Aorta (tissue), 5 donors: ENCODE results near the gene KLC4. TPM values are rescaled to one million over a fixed set of nuclear protein-coding genes. Genes with fewer than 3 reads are reported as not detected.
"Not testable (repeated sequence)": the region's sequence is repeated elsewhere in the genome, so short reads cannot be mapped to it uniquely, and the experiment has no call there.

Experiments
- ATAC-seq: fragments of 200-7000 bp; cut with Tn5 transposase; one replicate; pipeline ENCODE4 v1.9.1; 2022; ENCODE audit warnings: moderate library complexity; ENCODE audit not compliant: low FRiP score
- DNase-seq, 2 donors: peaks; one replicate each; pipeline ENCODE4 v3.0.0-alpha.2; 2020
- H3K27ac ChIP-seq, 2 donors: one replicate each; pipeline ENCODE4 v1.5.1; 2013; ENCODE audit warnings: low read length in 2 of 2, mild to moderate bottlenecking in 2 of 2, moderate library complexity in 2 of 2, control low read depth in 1 of 2, inconsistent platforms in 1 of 2, low read depth in 1 of 2
- H3K27me3 ChIP-seq, 2 donors: one replicate each; pipeline ENCODE4 v1.6.1; 2013; ENCODE audit warnings: control low read depth in 1 of 2, low read length in 1 of 2, mild to moderate bottlenecking in 1 of 2, moderate library complexity in 1 of 2; ENCODE audit not compliant: insufficient read depth in 2 of 2, control insufficient read depth in 1 of 2
- H3K36me3 ChIP-seq, 2 donors: one replicate each; pipeline ENCODE4 v1.6.1; 2013; ENCODE audit warnings: control low read depth in 1 of 2, low read length in 1 of 2, mild to moderate bottlenecking in 1 of 2; ENCODE audit not compliant: insufficient read depth in 2 of 2, control insufficient read depth in 1 of 2
- H3K4me1 ChIP-seq, 2 donors: one replicate each; pipeline ENCODE4 v1.6.1; 2013; ENCODE audit warnings: low read length in 2 of 2, control low read depth in 1 of 2, mild to moderate bottlenecking in 1 of 2, moderate library complexity in 1 of 2; ENCODE audit not compliant: insufficient read depth in 2 of 2, control insufficient read depth in 1 of 2
- H3K4me3 ChIP-seq, 2 donors: one replicate each; pipeline ENCODE4 v1.5.1; 2013; ENCODE audit warnings: low read length in 2 of 2, control low read depth in 1 of 2, mild to moderate bottlenecking in 1 of 2
- H3K9me3 ChIP-seq: one replicate; pipeline ENCODE4 v1.6.1; 2013; ENCODE audit warnings: mild to moderate bottlenecking, low read length; ENCODE audit not compliant: control insufficient read depth
- WGBS, 2 donors: extraction: QIAGEN DNeasy Blood & Tissue Kit; methylation state at CpG; one replicate each; pipeline ENCODE4 v1.1.7; 2013; 5-methylcytosine and 5-hydroxymethylcytosine counted together
- intact Hi-C, 2 donors: fragments of 100-400 bp; cut with DNase I; formaldehyde crosslinking; loops; one replicate each; pipeline versions ENCODE4 v1.14.2 to v1.15.0; 2022
- polyA plus RNA-seq, 2 donors: library from polyadenylated mRNA; stranded (reverse); fragments of 200-250 nt; gene quantifications; one replicate each; pipeline ENCODE4 v1.2.3, GENCODE V29; 2013
- total RNA-seq, 2 donors: library from RNA; stranded (reverse); fragmentation: NEBNext Ultra II Directional; extraction: Animal tissue kit (Norgen Biotek cat#: 25700); gene quantifications; one replicate each; pipeline ENCODE4 v1.2.1, GENCODE V29; 2021
- donor health status: healthy with polysubstance abuse.
- donor health status: Bipolar disorder and iron deficiency.
- donor health status: DM: no; HTN: no; CAD: no.
- donor health status: DM: no; HTN: no; CAD: no.
- donor health status: DM: yes; HTN: yes; CAD: no.

KLC4 gene
- total and polyA plus RNA-seq, 4 donors = 20.1 to 54.9 (median 34.8) TPM

GRCh38 chr6:43074847-43075669 is 15.6 kb downstream of the KLC4 start:
- no peaks in the 10 kb centered on the region for H3K4me1 ChIP-seq
- intact Hi-C loops = loop anchor here (5.0 kb wide), 2 partner anchors 52 to 67 kb away; no protein-coding TSS in a partner anchor
- peaks cover 0 to 10% of the 10 kb centered on the region in 2 donors for H3K36me3 ChIP-seq
- ATAC-seq (no peak), DNase-seq (no peak)
- H3K9me3 ChIP-seq = no peaks in the 10 kb centered on the region
- no peaks in the 10 kb centered on the region for H3K27me3 ChIP-seq
- no peak overlapping the region for H3K27ac ChIP-seq
- no peak overlapping the region for H3K4me3 ChIP-seq
- WGBS, 2 donors = 69 to 70% methylated on average over 6 of the region's 6 CpGs

- 3 to 11% methylated on average over 14 to 60 of the region's 60 CpGs for WGBS, 2 donors
- ATAC-seq = peak; percentile 29
- no peak for DNase-seq
- no peak within 1 kb of the TSS for H3K27ac ChIP-seq
- H3K4me3 ChIP-seq = peak within 1 kb of the TSS; percentile 15 to 34
- H3K36me3 ChIP-seq = peaks cover 0 to 8% of the 10 kb centered on the region in 2 donors
- intact Hi-C loops = no loop called here
- no peaks in the 10 kb centered on the region for H3K27me3 ChIP-seq
- no peaks in the 10 kb centered on the region for H3K4me1 ChIP-seq
- H3K9me3 ChIP-seq = no peaks in the 10 kb centered on the region
Measured at GRCh38 chr6:43075670-43076463, 16.4 kb downstream of the KLC4 start, which contains the start of gene PTK7. TSS of gene PTK7 (plus strand) at chr6:43076314. CDS start at chr6:43076489, 175 bp downstream.

GRCh38 chr6:43076464-43077332 is 17.3 kb downstream of the KLC4 start:
- no peak overlapping the region for H3K27ac ChIP-seq
- ATAC-seq = peak; percentile 34
- peak overlapping the region; percentile 15 to 34 for H3K4me3 ChIP-seq
- intact Hi-C loops = no loop called here
- no peak for DNase-seq
- peaks cover 0 to 4% of the 10 kb centered on the region in 2 donors for H3K36me3 ChIP-seq
- H3K9me3 ChIP-seq = no peaks in the 10 kb centered on the region
- H3K4me1 ChIP-seq = no peaks in the 10 kb centered on the region
- no peaks in the 10 kb centered on the region for H3K27me3 ChIP-seq
- 0 to 1% methylated on average over 69 to 72 of the region's 72 CpGs for WGBS, 2 donors

GRCh38 chr6:43077333-43077809 is 17.9 kb downstream of the KLC4 start:
- ATAC-seq (no peak), DNase-seq (no peak)
- Histone ChIP-seq H3K27ac (no peak overlapping the region), H3K36me3 (peaks cover 0 to 4% of the 10 kb centered on the region in 2 donors), H3K27me3 (no peaks in the 10 kb centered on the region), H3K4me3 (peak overlapping the region in 1 of 2 donors; percentile 34), H3K4me1 (no peaks in the 10 kb centered on the region), H3K9me3 (no peaks in the 10 kb centered on the region)
- 46 to 50% methylated on average over 8 of the region's 8 CpGs for WGBS, 2 donors
- intact Hi-C loops = no loop called here

GRCh38 chr6:43077981-43078511 is 18.6 kb downstream of the KLC4 start:
- Histone ChIP-seq H3K4me1 (no peaks in the 10 kb centered on the region), H3K27ac (no peak overlapping the region), H3K4me3 (no peak overlapping the region), H3K9me3 (no peaks in the 10 kb centered on the region), H3K36me3 (peaks cover 0 to 4% of the 10 kb centered on the region in 2 donors), H3K27me3 (no peaks in the 10 kb centered on the region)
- no peak for DNase-seq
- intact Hi-C loops = no loop called here
- 94 to 97% methylated on average over 6 of the region's 6 CpGs for WGBS, 2 donors
- ATAC-seq = no peak

- Histone ChIP-seq H3K4me1 (no peaks in the 10 kb centered on the region), H3K36me3 (peaks cover 0 to 2% of the 10 kb centered on the region in 2 donors), H3K27ac (no peak overlapping the region), H3K9me3 (no peaks in the 10 kb centered on the region), H3K4me3 (no peak overlapping the region), H3K27me3 (no peaks in the 10 kb centered on the region)
- DNase-seq (no peak), ATAC-seq (no peak)
- intact Hi-C loops = no loop called here
- 93 to 100% methylated on average over 2 of the region's 2 CpGs for WGBS, 2 donors
Measured at GRCh38 chr6:43078691-43079090, 19.3 kb downstream of the KLC4 start.

GRCh38 chr6:43081043-43081442 is 21.6 kb downstream of the KLC4 start:
- H3K27me3 ChIP-seq = no peaks in the 10 kb centered on the region
- H3K27ac ChIP-seq = no peak overlapping the region
- ATAC-seq (no peak), DNase-seq (no peak)
- no peaks in the 10 kb centered on the region for H3K4me1 ChIP-seq
- H3K36me3 ChIP-seq = no peaks in the 10 kb centered on the region
- 95 to 96% methylated on average over 4 of the region's 4 CpGs for WGBS, 2 donors
- no peak overlapping the region for H3K4me3 ChIP-seq
- intact Hi-C loops = no loop called here
- H3K9me3 ChIP-seq = no peaks in the 10 kb centered on the region

- H3K4me3 ChIP-seq, H3K9me3 ChIP-seq, H3K4me1 ChIP-seq, ATAC-seq, intact Hi-C loops, H3K27ac ChIP-seq, H3K36me3 ChIP-seq, DNase-seq, H3K27me3 ChIP-seq: not testable (repeated sequence)
- WGBS, 2 donors = 82 to 87% methylated on average over 9 of the region's 9 CpGs
Measured at GRCh38 chr6:43081922-43082321, 22.5 kb downstream of the KLC4 start.
